Subcutaneous abdominal adipose tissue (tissue), 5 donors: ENCODE data around the gene FIS1.
"Not testable (repeated sequence)": the region's sequence is repeated elsewhere in the genome, so short reads cannot be mapped to it uniquely, and the experiment has no call there.

Source experiments
- H3K27ac ChIP-seq: one replicate; pipeline ENCODE4 v1.7.0; 2013; ENCODE audit warnings: low read depth, mild to moderate bottlenecking, inconsistent platforms, low read length, moderate library complexity
- H3K27me3 ChIP-seq, 5 donors: one replicate each; pipeline ENCODE4 v1.7.0; 2013; ENCODE audit warnings: low read length in 5 of 5, inconsistent platforms in 1 of 5; ENCODE audit not compliant: control insufficient read depth in 5 of 5, insufficient read depth in 4 of 5
- H3K36me3 ChIP-seq, 5 donors: one replicate each; pipeline ENCODE4 v1.7.0; 2013; ENCODE audit warnings: low read length in 5 of 5; ENCODE audit not compliant: control insufficient read depth in 5 of 5, insufficient read depth in 5 of 5
- H3K4me1 ChIP-seq, 5 donors: one replicate each; pipeline ENCODE4 v1.7.0; 2013; ENCODE audit warnings: low read length in 5 of 5, mild to moderate bottlenecking in 3 of 5, moderate library complexity in 1 of 5; ENCODE audit not compliant: control insufficient read depth in 5 of 5, insufficient read depth in 5 of 5
- H3K4me3 ChIP-seq, 5 donors: one replicate each; pipeline ENCODE4 v1.7.0; 2013; ENCODE audit warnings: low read length in 5 of 5, low read depth in 1 of 5
- H3K9ac ChIP-seq, 5 donors: one replicate each; pipeline ENCODE4 v1.7.0; 2013; ENCODE audit warnings: low read length in 5 of 5, mild to moderate bottlenecking in 4 of 5, moderate library complexity in 3 of 5
- H3K9me3 ChIP-seq, 5 donors: one replicate each; pipeline ENCODE4 v1.7.0; 2013; ENCODE audit warnings: low read length in 5 of 5; ENCODE audit not compliant: control insufficient read depth in 5 of 5
- donor health status: healthy.
- donor health status: healthy.
- donor health status: healthy.
- donor health status: healthy.
- donor health status: healthy.

Gene FIS1

GRCh38 chr7:101244375-101245146, at the start of gene FIS1:
Gene FIS1 (minus strand): TSS chr7:101245081. CDS start chr7:101245004, 77 bp downstream.
- Histone ChIP-seq H3K36me3 (peaks cover 0 to 25% (median 13%) of the 10 kb centered on the region in 5 donors), H3K27me3 (no peaks in the 10 kb centered on the region), H3K9ac (peak within 1 kb of the TSS; percentile 83 to 98 (median 93)), H3K4me1 (peaks cover 5 to 55% (median 52%) of the 10 kb centered on the region in 5 donors), H3K9me3 (no peaks in the 10 kb centered on the region), H3K4me3 (peak within 1 kb of the TSS; percentile 86 to 98 (median 90)), H3K27ac (peak within 1 kb of the TSS; percentile 98)

GRCh38 chr7:101294039-101294831, 49.4 kb upstream of the FIS1 start:
- Histone ChIP-seq H3K4me3 (no peak overlapping the region), H3K9me3 (no peaks in the 10 kb centered on the region), H3K36me3 (no peaks in the 10 kb centered on the region), H3K27ac (no peak overlapping the region), H3K9ac (no peak overlapping the region), H3K27me3 (peaks cover 10 to 52% (median 39%) of the 10 kb centered on the region in 5 donors), H3K4me1 (no peaks in the 10 kb centered on the region)

GRCh38 chr7:101293069-101294021, 48.5 kb upstream of the FIS1 start:
- H3K27me3 ChIP-seq: peaks cover 10 to 44% (median 34%) of the 10 kb centered on the region in 5 donors
- not testable (repeated sequence) for H3K4me1 ChIP-seq, H3K9ac ChIP-seq, H3K27ac ChIP-seq, H3K4me3 ChIP-seq, H3K9me3 ChIP-seq, H3K36me3 ChIP-seq

GRCh38 chr7:101292566-101292965, 47.7 kb upstream of the FIS1 start:
- not testable (repeated sequence) for H3K9me3 ChIP-seq, H3K9ac ChIP-seq, H3K36me3 ChIP-seq, H3K4me1 ChIP-seq, H3K4me3 ChIP-seq, H3K27ac ChIP-seq
- peaks cover 10 to 41% (median 31%) of the 10 kb centered on the region in 5 donors for H3K27me3 ChIP-seq

- peaks cover 6 to 36% (median 27%) of the 10 kb centered on the region in 5 donors for H3K27me3 ChIP-seq
Measured at GRCh38 chr7:101290186-101291037, 45.5 kb upstream of the FIS1 start.

GRCh38 chr7:101289687-101290086, 44.8 kb upstream of the FIS1 start:
- not testable (repeated sequence) for H3K4me3 ChIP-seq, H3K9me3 ChIP-seq, H3K9ac ChIP-seq, H3K4me1 ChIP-seq, H3K27ac ChIP-seq, H3K36me3 ChIP-seq
- peaks cover 6 to 34% (median 23%) of the 10 kb centered on the region in 5 donors for H3K27me3 ChIP-seq

More at GRCh38 chr7:101290186-101291037, 45.5 kb upstream of the FIS1 start:
- not testable (repeated sequence) for H3K9ac ChIP-seq, H3K36me3 ChIP-seq, H3K9me3 ChIP-seq, H3K4me1 ChIP-seq, H3K4me3 ChIP-seq, H3K27ac ChIP-seq

- Histone ChIP-seq H3K36me3 (no peaks in the 10 kb centered on the region), H3K27ac (no peak overlapping the region), H3K27me3 (peaks cover 6 to 26% (median 18%) of the 10 kb centered on the region in 5 donors), H3K9me3 (peaks cover 0 to 3% (median 0%) of the 10 kb centered on the region in 5 donors), H3K4me3 (no peak overlapping the region), H3K4me1 (no peaks in the 10 kb centered on the region), H3K9ac (no peak overlapping the region)
Measured at GRCh38 chr7:101288439-101288838, 43.6 kb upstream of the FIS1 start.

GRCh38 chr7:101287032-101287431, 42.2 kb upstream of the FIS1 start:
- peaks cover 4 to 16% (median 11%) of the 10 kb centered on the region in 5 donors for H3K27me3 ChIP-seq
- H3K27ac ChIP-seq: no peak overlapping the region
- peaks cover 0 to 4% (median 3%) of the 10 kb centered on the region in 5 donors for H3K4me1 ChIP-seq
- H3K4me3 ChIP-seq: no peak overlapping the region
- no peak overlapping the region for H3K9ac ChIP-seq
- no peaks in the 10 kb centered on the region for H3K36me3 ChIP-seq
- H3K9me3 ChIP-seq: peaks cover 0 to 3% (median 0%) of the 10 kb centered on the region in 5 donors

GRCh38 chr7:101285880-101286279, 41.0 kb upstream of the FIS1 start:
- H3K4me3 ChIP-seq, H3K36me3 ChIP-seq, H3K27me3 ChIP-seq, H3K9me3 ChIP-seq, H3K4me1 ChIP-seq, H3K27ac ChIP-seq, H3K9ac ChIP-seq: not testable (repeated sequence)
